IMR-90 (cell line): Measurements from ENCODE around the gene SLC7A4.

ENCODE experiments used
- MXI1 ChIP-seq: IDR thresholded peaks from 2 replicates; pipeline ENCODE4 v1.6.1; 2012; ENCODE audit warnings: low read depth, mild to moderate bottlenecking, low read length, moderate library complexity, borderline replicate concordance
- TF ChIP-seq, protein P1 (sequence below): conservative IDR thresholded peaks from 2 replicates; pipeline ENCODE4 v1.5.1; 2012; ENCODE audit warnings: mild to moderate bottlenecking, low read depth, low read length, improper control_type of control experiment

- TF ChIP-seq, protein P1, sequence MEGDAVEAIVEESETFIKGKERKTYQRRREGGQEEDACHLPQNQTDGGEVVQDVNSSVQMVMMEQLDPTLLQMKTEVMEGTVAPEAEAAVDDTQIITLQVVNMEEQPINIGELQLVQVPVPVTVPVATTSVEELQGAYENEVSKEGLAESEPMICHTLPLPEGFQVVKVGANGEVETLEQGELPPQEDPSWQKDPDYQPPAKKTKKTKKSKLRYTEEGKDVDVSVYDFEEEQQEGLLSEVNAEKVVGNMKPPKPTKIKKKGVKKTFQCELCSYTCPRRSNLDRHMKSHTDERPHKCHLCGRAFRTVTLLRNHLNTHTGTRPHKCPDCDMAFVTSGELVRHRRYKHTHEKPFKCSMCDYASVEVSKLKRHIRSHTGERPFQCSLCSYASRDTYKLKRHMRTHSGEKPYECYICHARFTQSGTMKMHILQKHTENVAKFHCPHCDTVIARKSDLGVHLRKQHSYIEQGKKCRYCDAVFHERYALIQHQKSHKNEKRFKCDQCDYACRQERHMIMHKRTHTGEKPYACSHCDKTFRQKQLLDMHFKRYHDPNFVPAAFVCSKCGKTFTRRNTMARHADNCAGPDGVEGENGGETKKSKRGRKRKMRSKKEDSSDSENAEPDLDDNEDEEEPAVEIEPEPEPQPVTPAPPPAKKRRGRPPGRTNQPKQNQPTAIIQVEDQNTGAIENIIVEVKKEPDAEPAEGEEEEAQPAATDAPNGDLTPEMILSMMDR: no peak
- no peak for TF ChIP-seq MXI1
Measured at GRCh38 chr22:20986365-20986764, 46.0 kb downstream of the SLC7A4 start.
